Stimulated activated CD4-positive, alpha-beta T cell treated with anti-CD3 and anti-CD28 coated beads, Interleukin-12 subunit alpha, Interleukin-12 subunit beta, amount 100 ng/mL, for 48 hours (primary cell): Measurements from ENCODE around the gene KRTAP5-6.

Source experiments
- DNase-seq, 3 donors: peaks; one replicate each; pipeline ENCODE4 v3.0.0-alpha.2; 2020; ENCODE audit warnings: low read depth in 2 of 3, low spot score in 1 of 3

Gene KRTAP5-6

GRCh38 chr11:1701091-1701807, 4.3 kb downstream of the KRTAP5-6 start:
- DNase-seq = no peak

- no peak for DNase-seq
These were observed 5.5 kb downstream of the KRTAP5-6 start for GRCh38 chr11:1702506-1702905.

DNA sequence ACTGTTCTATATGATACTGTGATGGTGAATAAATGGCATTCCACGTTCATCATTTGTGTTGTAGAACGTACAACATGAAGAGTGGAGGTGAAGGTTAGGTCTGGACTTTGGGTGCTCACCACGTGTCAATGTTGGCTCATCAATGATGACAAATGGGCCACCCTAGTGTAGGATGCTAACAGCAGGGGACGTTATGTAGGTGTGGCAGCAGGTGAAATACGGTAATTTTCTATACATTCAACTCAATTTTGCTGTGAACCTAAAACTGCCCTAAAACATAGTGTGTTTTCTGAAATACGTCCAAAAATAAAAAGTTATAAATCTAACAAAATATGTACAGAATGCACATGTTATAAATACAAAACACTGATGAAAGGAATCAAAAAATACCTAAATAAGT, 6.2 kb downstream of the KRTAP5-6 start:
- no peak for DNase-seq

DNA sequence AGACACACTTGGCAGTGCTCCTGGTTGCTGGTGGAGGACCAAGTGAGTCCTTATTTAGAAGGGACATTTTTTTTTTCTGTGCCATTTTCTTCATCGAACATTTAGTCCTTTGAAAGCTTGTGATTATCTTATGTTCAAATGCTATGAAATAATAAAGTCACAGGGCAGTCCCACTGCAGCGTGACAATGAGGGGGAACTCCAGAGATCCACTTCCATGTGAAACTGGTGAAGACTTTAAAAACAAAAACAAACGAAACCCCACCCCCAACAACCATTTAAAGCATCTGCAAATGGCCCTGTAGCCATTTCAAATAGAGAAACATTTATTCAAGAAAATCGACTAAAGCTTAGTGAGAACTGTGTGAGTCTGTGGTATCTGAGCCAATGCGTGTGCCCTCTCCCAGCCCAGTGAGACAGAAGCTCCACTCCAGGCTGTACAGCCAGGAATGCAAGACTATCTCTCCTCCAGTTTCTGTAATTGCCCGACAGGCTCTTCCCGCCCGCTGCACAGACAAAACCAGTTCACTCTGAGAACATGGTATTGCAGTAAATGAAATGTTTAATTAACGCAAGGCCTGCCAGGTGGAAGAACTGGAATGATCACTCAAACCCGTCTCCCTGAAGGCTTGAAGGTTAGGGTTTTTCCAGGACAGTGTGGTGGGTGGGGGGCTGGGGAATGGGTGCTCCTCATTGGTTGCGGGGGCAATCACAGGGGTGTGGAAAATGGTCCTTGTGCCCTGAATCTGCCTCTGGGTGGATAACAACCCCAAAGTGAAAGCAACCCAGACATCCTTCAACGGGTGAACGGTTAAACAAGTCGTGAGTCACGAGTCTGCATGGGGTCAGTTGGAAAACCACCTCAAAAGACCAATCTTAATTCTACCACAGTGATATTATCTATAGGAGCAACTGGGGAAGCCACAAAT, 8.4 kb downstream of the KRTAP5-6 start:
- no peak for DNase-seq

- DNase-seq = no peak
These were observed 9.8 kb downstream of the KRTAP5-6 start for GRCh38 chr11:1706634-1707400.

DNA sequence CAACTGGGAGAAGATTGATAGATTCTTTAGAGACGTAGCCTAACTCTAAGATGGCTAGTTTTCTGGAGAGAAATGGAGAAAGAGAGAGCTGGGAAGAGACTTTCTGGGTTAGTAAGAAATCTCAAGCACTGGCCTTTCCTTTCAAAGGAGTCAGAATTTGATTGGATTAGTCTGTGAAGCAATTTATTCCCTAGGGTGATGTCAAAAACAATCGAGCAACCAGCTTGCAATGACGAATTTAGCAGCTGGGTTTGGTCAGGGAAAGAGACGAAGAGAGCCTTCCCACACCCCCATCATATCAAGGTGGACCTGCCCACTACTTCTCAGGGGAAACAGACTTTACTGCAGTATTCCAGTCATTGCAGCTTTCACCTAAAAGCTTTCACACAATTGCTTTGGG, 10.8 kb downstream of the KRTAP5-6 start:
- DNase-seq = no peak

DNA sequence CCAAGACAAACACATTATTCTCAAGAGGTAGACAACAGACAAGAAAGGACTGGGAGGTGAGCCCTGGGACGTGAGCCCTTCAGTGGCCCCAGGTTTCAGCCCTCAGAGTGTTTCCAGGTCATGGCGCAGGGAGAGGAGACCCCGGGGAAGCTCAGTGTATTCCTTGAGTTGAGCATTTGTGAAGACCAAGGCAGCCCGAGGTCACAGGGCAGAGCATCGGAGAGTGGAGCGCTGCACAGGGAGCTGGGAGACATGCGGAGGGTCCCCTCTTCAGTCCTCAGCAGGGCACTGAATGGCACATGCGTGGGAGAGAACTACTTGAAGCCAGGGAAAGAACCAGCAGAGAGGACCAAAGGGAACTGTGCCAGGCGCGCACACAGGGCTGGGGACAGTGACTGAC, 11.7 kb downstream of the KRTAP5-6 start:
- no peak for DNase-seq

GRCh38 chr11:1714908-1715885, 18.2 kb downstream of the KRTAP5-6 start:
- no peak for DNase-seq

DNA sequence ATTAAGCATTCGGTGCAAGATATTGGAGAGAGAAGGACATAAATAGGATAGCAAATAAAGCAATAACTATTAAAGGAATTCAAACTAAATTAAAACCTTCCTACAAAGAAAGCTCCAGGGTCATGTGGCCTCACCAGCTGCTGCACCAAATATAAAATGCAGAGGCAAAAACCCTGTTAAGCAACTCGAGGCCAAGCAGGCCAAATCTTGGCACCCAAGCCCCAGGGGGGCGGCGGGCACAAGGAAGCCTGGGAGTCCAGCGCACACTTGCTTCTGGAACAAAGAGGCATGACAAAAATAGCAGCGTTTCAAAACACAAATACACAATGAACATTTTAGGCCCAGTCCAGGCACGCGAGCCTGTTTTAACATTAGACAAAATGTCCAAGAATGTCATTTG, 20.8 kb downstream of the KRTAP5-6 start:
- no peak for DNase-seq

DNA sequence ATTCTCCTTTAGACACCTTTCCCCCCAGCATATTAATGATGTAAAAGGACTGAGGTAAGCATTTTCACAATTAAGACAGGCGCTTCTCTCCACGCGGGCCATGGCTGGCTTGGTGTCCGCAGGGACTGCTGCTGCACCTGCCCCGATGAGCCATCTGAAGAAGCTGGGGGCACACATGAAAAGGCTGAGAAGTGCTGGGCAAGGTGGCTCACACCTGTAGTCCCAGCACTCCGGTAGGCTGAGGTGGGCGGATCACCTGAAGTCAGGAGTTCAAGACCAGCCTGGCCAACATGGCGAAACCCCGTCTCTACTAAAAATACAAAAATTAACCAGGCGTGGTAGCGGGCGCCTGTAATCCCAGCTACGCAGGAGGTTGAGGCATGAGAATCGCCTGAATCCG, 21.3 kb downstream of the KRTAP5-6 start:
- no peak for DNase-seq

- DNase-seq = no peak
These were observed 22.8 kb downstream of the KRTAP5-6 start for GRCh38 chr11:1719781-1720180.

DNA sequence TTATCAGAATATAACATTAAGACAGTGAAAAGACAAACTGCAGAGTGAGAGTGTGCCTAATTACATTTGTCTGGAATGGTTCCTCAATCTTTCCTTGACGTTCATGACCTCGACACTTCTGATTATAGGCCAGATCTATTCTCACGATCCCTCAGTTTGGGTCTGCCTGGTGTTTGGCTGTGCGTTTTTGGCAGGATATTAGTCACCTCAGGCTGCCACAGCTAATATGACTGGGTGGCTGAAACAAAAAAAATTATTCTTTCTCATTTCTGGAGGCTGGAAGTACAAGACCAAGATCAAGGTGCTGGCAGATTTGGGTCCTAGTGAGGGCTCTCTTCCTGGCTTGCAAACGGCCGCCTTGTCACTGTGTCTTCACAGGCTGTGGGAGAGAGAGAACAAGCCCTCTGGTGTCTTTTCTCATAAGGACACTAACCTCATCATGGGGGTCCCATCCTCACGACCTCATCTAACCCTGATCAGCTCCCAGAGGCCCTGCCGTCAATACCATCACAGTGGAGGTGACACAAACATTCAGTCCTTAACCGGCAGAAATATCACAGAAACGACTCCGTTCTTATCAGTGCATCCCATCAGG, 30.2 kb downstream of the KRTAP5-6 start:
- DNase-seq = no peak

DNA sequence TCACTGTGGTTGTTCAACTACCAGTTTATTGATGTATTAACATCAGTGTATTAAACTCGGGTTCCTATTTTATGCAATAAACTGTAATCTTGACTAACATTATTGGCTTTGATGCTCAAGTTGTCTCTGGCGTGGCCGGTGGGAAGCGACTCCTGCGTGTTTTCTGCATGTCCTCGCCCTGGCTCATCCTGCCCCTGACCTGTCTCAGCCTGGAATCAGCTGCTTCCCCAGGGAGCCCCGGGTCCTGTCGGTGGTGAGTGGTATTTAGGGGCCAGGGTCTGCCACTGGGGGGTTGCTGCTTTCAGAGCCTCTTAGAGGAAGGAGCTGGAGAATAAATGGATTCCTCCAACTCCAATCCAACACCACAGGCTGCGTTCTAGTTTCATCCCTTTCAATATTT, 30.9 kb downstream of the KRTAP5-6 start:
- no peak for DNase-seq

- DNase-seq = no peak
These were observed 31.3 kb downstream of the KRTAP5-6 start for GRCh38 chr11:1728301-1728700.

DNA sequence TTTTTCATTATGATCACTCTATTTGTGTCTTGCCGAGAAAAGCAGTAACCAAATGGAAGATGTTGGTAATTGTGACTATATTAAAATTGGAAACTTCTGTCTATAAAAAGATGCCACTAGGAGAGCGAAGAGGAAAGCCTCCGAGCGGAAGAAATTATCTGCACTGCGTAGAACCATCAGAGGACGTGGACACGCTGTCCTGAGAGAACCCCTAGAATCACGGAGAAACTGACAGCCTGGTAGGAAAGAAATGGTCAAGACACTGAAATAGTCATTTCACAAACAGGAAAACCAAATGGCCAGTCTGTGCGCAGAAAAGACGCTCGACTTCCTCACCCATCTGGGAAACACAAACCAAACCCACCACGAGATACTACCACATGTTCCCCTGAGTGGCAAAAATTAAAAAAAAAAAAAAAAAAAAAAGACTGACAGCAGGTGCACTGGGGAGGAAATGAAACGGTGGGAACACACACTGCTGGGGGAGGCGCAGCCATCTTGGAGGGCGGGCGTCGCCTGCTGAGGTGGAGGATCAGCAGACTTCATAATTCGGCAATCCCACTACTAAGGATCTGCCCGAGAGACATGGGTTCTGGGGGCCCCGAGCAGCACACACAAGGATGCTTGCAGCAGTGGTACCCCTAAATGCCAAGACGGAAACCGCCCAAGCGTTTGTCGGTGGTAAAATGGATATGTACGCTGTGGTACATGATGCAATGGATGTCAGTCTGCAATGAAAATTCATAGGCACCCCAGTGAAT, 32.1 kb downstream of the KRTAP5-6 start:
- DNase-seq = no peak

- no peak for DNase-seq
These were observed 32.7 kb downstream of the KRTAP5-6 start for GRCh38 chr11:1729692-1730011.

DNA sequence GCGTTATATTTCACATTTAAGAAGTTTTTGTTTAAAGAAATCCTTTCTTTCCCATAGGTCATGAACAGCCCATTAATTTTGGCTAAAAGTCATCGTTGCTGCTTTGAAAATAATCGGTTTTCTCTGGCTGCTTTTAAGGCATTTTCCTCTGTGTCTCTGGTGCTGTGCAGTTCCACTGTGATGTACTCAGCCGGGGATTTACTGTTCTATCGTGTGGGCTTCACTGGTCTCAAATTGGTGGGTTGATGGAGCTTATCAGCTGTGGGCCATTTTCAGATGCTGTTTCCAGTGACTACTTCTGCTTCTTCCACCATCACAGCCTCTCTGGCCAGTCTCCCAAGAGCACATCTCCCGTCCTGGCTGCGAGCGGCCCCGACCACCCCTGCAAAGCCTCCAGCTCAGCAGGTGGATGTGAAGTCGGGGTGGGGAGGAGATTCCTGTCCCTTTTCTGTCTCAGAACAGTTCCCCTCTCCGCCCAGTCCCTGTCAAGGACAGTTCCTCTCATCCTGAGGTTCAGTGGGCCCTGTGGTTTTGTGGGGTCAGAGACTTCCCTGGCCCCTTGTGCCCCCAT, 33.1 kb downstream of the KRTAP5-6 start:
- no peak for DNase-seq

DNA sequence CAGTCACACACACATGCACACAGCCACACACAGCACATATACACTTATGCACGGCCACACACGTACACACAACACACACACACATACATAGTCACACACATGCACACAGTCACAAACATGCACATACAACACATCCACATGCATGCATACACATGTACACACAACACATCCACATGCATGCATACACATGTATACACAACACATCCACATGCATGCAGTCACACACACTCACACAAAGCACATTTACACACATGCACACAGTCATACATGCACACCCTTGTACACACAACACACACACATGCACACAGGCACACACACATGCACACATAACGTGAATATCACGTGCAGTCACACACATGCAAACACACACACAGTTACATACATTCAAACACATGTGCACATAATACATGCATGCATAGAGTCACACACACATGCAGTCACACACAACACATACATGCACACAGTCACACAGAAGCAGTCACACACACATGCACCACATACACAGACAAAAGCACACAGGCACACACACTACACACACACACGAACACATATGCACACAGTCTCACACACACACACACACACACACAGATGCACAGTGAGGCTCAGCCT, 34.6 kb downstream of the KRTAP5-6 start:
- no peak for DNase-seq
